Neural cell (in vitro differentiated cells): ENCODE measurements around the gene CCR5. TPM values are rescaled to one million over a fixed set of nuclear protein-coding genes. Genes with fewer than 3 reads are reported as not detected.

Experiments used
- H2AFZ ChIP-seq: fragments of 200-600, 300-800 bp; sonication (generic), shearing (Covaris generic); 2 replicates; pipeline ENCODE4 v1.6.0; 2014; ENCODE audit warnings: low read depth, mild to moderate bottlenecking, antibody characterized with exemption, low read length, moderate library complexity
- H3F3A ChIP-seq: fragments of 200-600 bp; shearing (Covaris generic); 2 replicates; pipeline ENCODE4 v1.6.1; 2016; ENCODE audit warnings: mild to moderate bottlenecking, moderate library complexity, mixed read lengths, antibody characterized with exemption, low read length; ENCODE audit not compliant: insufficient read depth, poor library complexity, severe bottlenecking
- H3K27ac ChIP-seq: fragments of 200-600, 300-800 bp; sonication (generic), shearing (Covaris generic); 2 replicates; pipeline ENCODE4 v1.5.1; 2014; ENCODE audit warnings: mild to moderate bottlenecking, low read length, moderate library complexity
- H3K27me3 ChIP-seq: fragments of 300-800, 200-600 bp; sonication (generic), shearing (Covaris generic); 2 replicates; pipeline ENCODE4 v1.6.0; 2014; ENCODE audit warnings: mild to moderate bottlenecking, low read depth, low read length, moderate library complexity; ENCODE audit not compliant: insufficient read depth
- H3K36me3 ChIP-seq: fragments of 300-800, 200-600 bp; sonication (generic), shearing (Covaris generic); 2 replicates; pipeline ENCODE4 v1.5.1; 2014; ENCODE audit warnings: mild to moderate bottlenecking, antibody characterized with exemption, low read length, moderate library complexity; ENCODE audit not compliant: insufficient read depth
- H3K4me2 ChIP-seq: fragments of 300-800, 200-600 bp; sonication (generic), shearing (Covaris generic); 2 replicates; pipeline ENCODE4 v1.6.0; 2014; ENCODE audit warnings: mild to moderate bottlenecking, low read length
- H3K4me3 ChIP-seq: fragments of 300-800, 200-600 bp; sonication (generic), shearing (Covaris generic); 2 replicates; pipeline ENCODE4 v1.5.1; 2014; ENCODE audit warnings: mild to moderate bottlenecking, low read length, moderate library complexity
- H3K79me2 ChIP-seq: fragments of 200-600 bp; shearing (Covaris generic); replicated peaks from 2 replicates; pipeline ENCODE4 v1.6.0; 2014; ENCODE audit warnings: mild to moderate bottlenecking, low read length, moderate library complexity; ENCODE audit not compliant: insufficient read depth
- H3K9ac ChIP-seq: fragments of 300-800, 200-600 bp; sonication (generic), shearing (Covaris generic); 2 replicates; pipeline ENCODE4 v1.6.1; 2016; ENCODE audit warnings: mild to moderate bottlenecking, low read length, mixed read lengths
- H3K9me2 ChIP-seq: fragments of 200-600 bp; shearing (Covaris generic); 2 replicates; pipeline ENCODE4 v1.6.1; 2016; ENCODE audit warnings: mild to moderate bottlenecking, low read length, mixed read lengths; ENCODE audit not compliant: insufficient read depth
- H3K9me3 ChIP-seq: fragments of 200-600, 300-800 bp; sonication (generic), shearing (Covaris generic); 2 replicates; pipeline ENCODE4 v1.6.1; 2016; ENCODE audit warnings: mild to moderate bottlenecking, mixed run types, low read length, moderate library complexity, mixed read lengths
- H4K20me1 ChIP-seq: fragments of 200-600 bp; shearing (Covaris generic); 2 replicates; pipeline ENCODE4 v1.6.1; 2016; ENCODE audit warnings: mild to moderate bottlenecking, mixed run types; ENCODE audit not compliant: insufficient read depth
- EZH2 ChIP-seq: fragments of 200-600, 300-800 bp; shearing (Covaris generic), sonication (generic); IDR thresholded peaks from 2 replicates; pipeline ENCODE4 v1.6.1; 2014; ENCODE audit warnings: antibody characterized with exemption, low read length, borderline replicate concordance, mild to moderate bottlenecking; ENCODE audit not compliant: insufficient read depth, poor library complexity, severe bottlenecking
- MXI1 ChIP-seq: fragments of 450-650 bp; conservative IDR thresholded peaks from 2 replicates; pipeline ENCODE4 v1.6.1; 2014; ENCODE audit warnings: antibody characterized with exemption, mild to moderate bottlenecking; ENCODE audit not compliant: poor library complexity, severe bottlenecking
- RAD21 ChIP-seq: fragments of 450-650 bp; conservative IDR thresholded peaks from 2 replicates; pipeline ENCODE4 v1.6.1; 2014; ENCODE audit warnings: antibody characterized with exemption, mild to moderate bottlenecking, moderate library complexity
- REST ChIP-seq: IDR thresholded peaks from 2 replicates; pipeline ENCODE4 v1.6.1; 2012; ENCODE audit warnings: borderline replicate concordance
- SMC3 ChIP-seq: fragments of 450-650 bp; conservative IDR thresholded peaks from 2 replicates; pipeline ENCODE4 v1.6.1; 2014; ENCODE audit warnings: antibody characterized with exemption, mild to moderate bottlenecking, moderate library complexity; ENCODE audit not compliant: poor library complexity
- TAF1 ChIP-seq: IDR thresholded peaks from 2 replicates; pipeline ENCODE4 v1.6.1; 2012; ENCODE audit warnings: low read depth
- polyA plus RNA-seq: library from polyadenylated mRNA; depleted of rRNA; stranded (reverse); fragments of >200 nt; gene quantifications from 2 replicates; pipeline ENCODE4 v1.2.3, GENCODE V29; 2014
- TF ChIP-seq, protein P1 (sequence below): fragments of 450-650 bp; IDR thresholded peaks from 2 replicates; pipeline ENCODE4 v1.5.1; 2014; ENCODE audit warnings: antibody characterized with exemption, mild to moderate bottlenecking, moderate library complexity; ENCODE audit not compliant: poor library complexity, severe bottlenecking

Gene CCR5
- polyA plus RNA-seq, 1 donor from 2014 or later = not detected

DNA sequence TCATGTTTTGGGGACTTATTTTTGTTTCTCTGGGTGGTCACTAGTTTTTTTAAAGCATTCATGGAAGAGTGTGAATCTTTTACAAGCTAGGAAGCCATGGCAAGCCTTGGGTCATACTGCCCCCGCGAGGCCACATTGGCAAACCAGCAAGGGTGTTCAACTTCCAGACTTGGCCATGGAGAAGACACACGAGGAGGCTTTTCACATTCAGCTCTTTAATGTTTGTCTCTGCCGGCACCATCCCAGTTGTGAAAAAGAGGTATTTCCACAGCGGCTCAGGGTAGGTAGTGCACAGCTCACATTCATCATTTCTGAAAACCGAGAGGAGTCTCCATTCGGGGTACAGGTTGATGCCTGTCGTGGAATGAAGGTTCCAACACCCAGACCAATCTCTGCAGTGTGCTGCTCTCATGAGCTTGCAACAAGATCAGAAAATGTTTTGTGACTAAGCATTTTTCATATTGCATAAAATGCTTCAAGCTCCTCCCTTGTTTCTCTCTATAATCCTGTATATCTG, 7.7 kb downstream of the CCR5 start:
- Histone ChIP-seq H3K4me2 (no peak overlapping the region), H2AFZ (no peak overlapping the region), H3F3A (no peaks in the 10 kb centered on the region), H3K4me3 (no peak overlapping the region), H3K36me3 (no peaks in the 10 kb centered on the region), H3K9me3 (no peaks in the 10 kb centered on the region), H3K9me2 (no peaks in the 10 kb centered on the region), H3K9ac (no peak overlapping the region), H3K79me2 (no peaks in the 10 kb centered on the region), H3K27me3 (no peaks in the 10 kb centered on the region), H4K20me1 (no peaks in the 10 kb centered on the region), H3K27ac (no peak overlapping the region)
- TF ChIP-seq SMC3 (peak; percentile 68), RAD21 (peak; percentile 75), MXI1 (no peak), REST (no peak), EZH2 (no peak), TAF1 (no peak)
- TF ChIP-seq, protein P1, sequence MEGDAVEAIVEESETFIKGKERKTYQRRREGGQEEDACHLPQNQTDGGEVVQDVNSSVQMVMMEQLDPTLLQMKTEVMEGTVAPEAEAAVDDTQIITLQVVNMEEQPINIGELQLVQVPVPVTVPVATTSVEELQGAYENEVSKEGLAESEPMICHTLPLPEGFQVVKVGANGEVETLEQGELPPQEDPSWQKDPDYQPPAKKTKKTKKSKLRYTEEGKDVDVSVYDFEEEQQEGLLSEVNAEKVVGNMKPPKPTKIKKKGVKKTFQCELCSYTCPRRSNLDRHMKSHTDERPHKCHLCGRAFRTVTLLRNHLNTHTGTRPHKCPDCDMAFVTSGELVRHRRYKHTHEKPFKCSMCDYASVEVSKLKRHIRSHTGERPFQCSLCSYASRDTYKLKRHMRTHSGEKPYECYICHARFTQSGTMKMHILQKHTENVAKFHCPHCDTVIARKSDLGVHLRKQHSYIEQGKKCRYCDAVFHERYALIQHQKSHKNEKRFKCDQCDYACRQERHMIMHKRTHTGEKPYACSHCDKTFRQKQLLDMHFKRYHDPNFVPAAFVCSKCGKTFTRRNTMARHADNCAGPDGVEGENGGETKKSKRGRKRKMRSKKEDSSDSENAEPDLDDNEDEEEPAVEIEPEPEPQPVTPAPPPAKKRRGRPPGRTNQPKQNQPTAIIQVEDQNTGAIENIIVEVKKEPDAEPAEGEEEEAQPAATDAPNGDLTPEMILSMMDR = peak; percentile 66

DNA sequence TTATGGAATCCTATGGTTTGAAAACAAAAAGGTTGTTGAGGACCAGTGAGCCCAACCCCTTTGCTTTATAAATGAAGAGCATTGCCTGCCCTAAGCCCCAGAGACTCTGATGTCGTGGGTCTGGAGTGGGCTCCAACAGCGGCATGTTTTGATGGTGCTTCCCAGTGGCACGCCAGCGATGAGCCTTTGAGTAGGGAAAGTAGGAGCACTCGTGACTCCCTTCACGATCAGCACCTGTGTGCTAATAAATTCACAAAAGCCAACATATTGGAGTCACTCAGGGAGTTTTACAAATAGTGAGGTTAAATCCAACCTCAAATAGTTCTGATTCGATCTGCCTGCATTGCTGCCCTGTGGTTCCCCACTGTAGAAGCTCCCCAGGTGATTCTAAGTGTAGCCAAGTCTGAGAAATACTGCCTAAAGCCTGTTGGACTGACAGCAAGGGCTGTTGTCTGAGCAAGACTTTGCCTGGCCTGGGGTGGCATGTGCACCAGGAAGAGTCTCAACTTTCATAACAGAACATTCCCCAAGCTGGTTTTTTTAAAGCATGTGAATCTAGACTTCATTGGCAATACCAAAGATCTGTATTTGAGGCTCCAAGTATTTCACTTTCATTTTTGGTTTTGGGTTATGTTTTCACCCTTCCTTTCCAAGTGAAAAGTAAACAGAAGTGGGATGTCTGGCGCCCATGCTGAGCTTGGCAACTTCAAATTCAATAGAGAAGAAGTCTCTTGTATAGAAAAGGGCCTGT, 9.9 kb downstream of the CCR5 start:
- no peak overlapping the region for H3K4me2 ChIP-seq
- no peaks in the 10 kb centered on the region for H3K36me3 ChIP-seq
- H3K27ac ChIP-seq = no peak overlapping the region
- H3F3A ChIP-seq = no peaks in the 10 kb centered on the region
- H2AFZ ChIP-seq = no peak overlapping the region
- no peaks in the 10 kb centered on the region for H3K27me3 ChIP-seq
- H3K4me3 ChIP-seq = no peak overlapping the region
- H3K9me2 ChIP-seq = no peaks in the 10 kb centered on the region
- H4K20me1 ChIP-seq = no peaks in the 10 kb centered on the region
- TF ChIP-seq TAF1 = no peak
- H3K9me3 ChIP-seq = no peaks in the 10 kb centered on the region
- H3K79me2 ChIP-seq = no peaks in the 10 kb centered on the region
- H3K9ac ChIP-seq = no peak overlapping the region

DNA sequence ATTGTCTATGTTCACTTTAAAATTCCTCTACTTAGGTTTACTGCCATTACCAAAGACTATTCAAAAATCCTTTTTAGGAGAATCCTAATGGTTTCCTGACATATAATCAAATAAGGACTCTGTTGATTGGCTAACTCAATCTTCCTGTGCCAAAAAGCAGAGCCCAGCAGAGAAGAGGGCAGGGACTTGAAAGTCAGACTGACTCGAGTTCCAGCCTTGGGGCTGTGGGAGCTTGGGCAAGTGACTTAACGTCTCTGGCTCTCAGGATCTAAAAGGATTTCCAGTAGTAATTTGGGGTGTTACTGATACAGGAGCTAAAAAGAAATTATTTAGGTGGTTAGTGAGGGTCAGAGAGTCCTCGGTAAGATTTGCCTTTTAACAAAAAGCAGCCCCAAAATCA, 10.9 kb downstream of the CCR5 start:
- H3K9me3 ChIP-seq = no peaks in the 10 kb centered on the region
- H3K4me3 ChIP-seq = no peak overlapping the region
- no peak overlapping the region for H3K27ac ChIP-seq
- no peaks in the 10 kb centered on the region for H3K9me2 ChIP-seq
- no peak for TF ChIP-seq RAD21
- TF ChIP-seq EZH2 = no peak
- TF ChIP-seq MXI1 = no peak
- no peak for TF ChIP-seq SMC3
- TF ChIP-seq, protein P1 = no peak
- no peaks in the 10 kb centered on the region for H4K20me1 ChIP-seq
- no peak overlapping the region for H3K4me2 ChIP-seq
- H3K36me3 ChIP-seq = no peaks in the 10 kb centered on the region
- no peaks in the 10 kb centered on the region for H3K79me2 ChIP-seq
- H3K27me3 ChIP-seq = no peaks in the 10 kb centered on the region
- no peak overlapping the region for H3K9ac ChIP-seq
- H2AFZ ChIP-seq = no peak overlapping the region
- no peaks in the 10 kb centered on the region for H3F3A ChIP-seq
